Brain microvascular endothelial cell (primary cell): Measurements from ENCODE around the gene TMEM38A.

Experiments
- DNase-seq: peaks from one replicate; pipeline ENCODE4 v3.0.0-alpha.2; 2020
- H3K27ac ChIP-seq: fragments of 250-450 bp; sonication (Bioruptor Pico); 2 replicates; pipeline ENCODE4 v1.5.1; 2020; ENCODE audit warnings: mild to moderate bottlenecking, moderate library complexity
- H3K27me3 ChIP-seq: fragments of 250-450 bp; sonication (Bioruptor Pico); replicated peaks from 2 replicates; pipeline ENCODE4 v1.5.1; 2020; ENCODE audit warnings: mild to moderate bottlenecking
- H3K36me3 ChIP-seq: fragments of 250-450 bp; sonication (Bioruptor Pico); replicated peaks from 2 replicates; pipeline ENCODE4 v1.5.1; 2020; ENCODE audit warnings: mild to moderate bottlenecking
- H3K4me3 ChIP-seq: 2 replicates; pipeline ENCODE4 v1.5.1; 2011; ENCODE audit warnings: low read depth, mild to moderate bottlenecking, control low read depth, low read length, moderate library complexity
- in situ Hi-C: cut with HindIII; loops from 2 replicates; pipeline ENCODE4 v1.10.0; 2017; ENCODE audit warnings: low sequenced_read_pairs, low pct_ligation_motif_present
- TF ChIP-seq, protein P1 (sequence below): IDR thresholded peaks from 2 replicates; pipeline ENCODE4 v1.5.1; 2011; ENCODE audit warnings: low read depth, mild to moderate bottlenecking, moderate library complexity, low read length, control low read depth, inconsistent platforms; ENCODE audit errors: missing control alignments

TMEM38A gene

DNA sequence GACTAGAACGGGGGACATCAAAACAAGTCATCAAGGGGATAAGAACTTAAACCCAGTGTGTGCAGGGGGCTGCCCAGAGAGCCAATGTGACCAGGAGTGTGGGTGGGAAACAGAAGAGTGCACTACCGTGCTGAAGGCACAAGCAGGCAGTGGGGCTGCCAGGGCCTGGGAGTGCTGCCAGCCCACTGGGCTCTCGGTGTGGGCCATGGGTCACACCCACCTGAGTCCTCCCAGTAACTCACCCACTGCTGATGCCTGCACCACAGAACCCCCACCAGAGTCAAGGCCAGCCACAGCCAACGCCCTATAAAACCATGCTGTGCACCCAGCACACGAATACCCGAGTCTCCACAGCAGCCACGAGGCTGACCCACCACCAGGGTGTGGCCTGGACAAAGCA, 41.5 kb upstream of the TMEM38A start:
- TF ChIP-seq, protein P1, sequence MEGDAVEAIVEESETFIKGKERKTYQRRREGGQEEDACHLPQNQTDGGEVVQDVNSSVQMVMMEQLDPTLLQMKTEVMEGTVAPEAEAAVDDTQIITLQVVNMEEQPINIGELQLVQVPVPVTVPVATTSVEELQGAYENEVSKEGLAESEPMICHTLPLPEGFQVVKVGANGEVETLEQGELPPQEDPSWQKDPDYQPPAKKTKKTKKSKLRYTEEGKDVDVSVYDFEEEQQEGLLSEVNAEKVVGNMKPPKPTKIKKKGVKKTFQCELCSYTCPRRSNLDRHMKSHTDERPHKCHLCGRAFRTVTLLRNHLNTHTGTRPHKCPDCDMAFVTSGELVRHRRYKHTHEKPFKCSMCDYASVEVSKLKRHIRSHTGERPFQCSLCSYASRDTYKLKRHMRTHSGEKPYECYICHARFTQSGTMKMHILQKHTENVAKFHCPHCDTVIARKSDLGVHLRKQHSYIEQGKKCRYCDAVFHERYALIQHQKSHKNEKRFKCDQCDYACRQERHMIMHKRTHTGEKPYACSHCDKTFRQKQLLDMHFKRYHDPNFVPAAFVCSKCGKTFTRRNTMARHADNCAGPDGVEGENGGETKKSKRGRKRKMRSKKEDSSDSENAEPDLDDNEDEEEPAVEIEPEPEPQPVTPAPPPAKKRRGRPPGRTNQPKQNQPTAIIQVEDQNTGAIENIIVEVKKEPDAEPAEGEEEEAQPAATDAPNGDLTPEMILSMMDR, result no peak
- H3K27me3 ChIP-seq, result no peaks in the 10 kb centered on the region
- H3K4me3 ChIP-seq, result no peak overlapping the region
- H3K27ac ChIP-seq, result no peak overlapping the region
- no peak for DNase-seq
- in situ Hi-C loops, result no loop called here
- H3K36me3 ChIP-seq, result peaks cover 3% of the 10 kb centered on the region

DNA sequence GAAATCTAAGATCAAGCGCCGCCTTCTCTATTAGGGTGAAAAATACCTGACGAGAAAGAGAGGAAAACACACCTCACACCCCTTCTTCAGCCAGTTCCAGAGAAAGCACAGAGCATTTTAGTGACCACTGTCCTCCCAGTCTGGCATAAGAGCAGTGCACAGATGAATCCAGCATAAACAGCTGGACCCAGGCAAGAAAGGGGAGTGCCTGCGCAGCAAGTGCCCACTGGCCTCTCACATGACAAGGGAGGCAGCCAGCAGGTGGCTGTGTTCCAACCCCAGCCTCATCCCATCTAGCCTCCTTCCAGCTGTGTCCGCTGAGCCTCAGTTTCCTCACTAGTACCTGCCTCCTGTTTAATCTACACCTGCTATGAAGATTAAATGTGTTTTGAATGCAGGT, 40.9 kb upstream of the TMEM38A start:
- TF ChIP-seq, protein P1, result no peak
- in situ Hi-C loops, result no loop called here
- no peak overlapping the region for H3K27ac ChIP-seq
- no peak for DNase-seq
- H3K4me3 ChIP-seq, result no peak overlapping the region
- H3K27me3 ChIP-seq, result no peaks in the 10 kb centered on the region
- peaks cover 3% of the 10 kb centered on the region for H3K36me3 ChIP-seq

DNA sequence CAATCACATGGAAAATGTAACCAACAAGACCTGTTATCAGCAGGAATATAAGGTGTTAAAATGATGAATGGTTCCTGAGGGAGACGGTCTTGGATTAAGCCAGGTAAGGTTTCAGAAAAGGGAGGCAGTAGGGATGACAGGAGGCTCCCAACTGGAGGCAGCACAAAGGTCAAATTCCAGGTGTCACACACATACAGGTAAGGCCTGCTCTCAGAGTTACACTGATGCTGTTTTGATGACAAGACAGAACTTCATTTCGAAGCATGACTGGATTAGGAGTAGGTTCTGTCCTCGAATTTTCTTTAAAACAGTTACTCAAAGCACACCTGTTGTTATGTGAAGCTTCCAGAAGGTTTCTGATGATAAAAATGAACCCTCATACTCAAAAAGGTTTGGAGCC, 40.4 kb upstream of the TMEM38A start:
- H3K36me3 ChIP-seq, result peaks cover 3% of the 10 kb centered on the region
- no peak for DNase-seq
- no peak overlapping the region for H3K27ac ChIP-seq
- no peak overlapping the region for H3K4me3 ChIP-seq
- TF ChIP-seq, protein P1, result no peak
- H3K27me3 ChIP-seq, result no peaks in the 10 kb centered on the region
- in situ Hi-C loops, result no loop called here

DNA sequence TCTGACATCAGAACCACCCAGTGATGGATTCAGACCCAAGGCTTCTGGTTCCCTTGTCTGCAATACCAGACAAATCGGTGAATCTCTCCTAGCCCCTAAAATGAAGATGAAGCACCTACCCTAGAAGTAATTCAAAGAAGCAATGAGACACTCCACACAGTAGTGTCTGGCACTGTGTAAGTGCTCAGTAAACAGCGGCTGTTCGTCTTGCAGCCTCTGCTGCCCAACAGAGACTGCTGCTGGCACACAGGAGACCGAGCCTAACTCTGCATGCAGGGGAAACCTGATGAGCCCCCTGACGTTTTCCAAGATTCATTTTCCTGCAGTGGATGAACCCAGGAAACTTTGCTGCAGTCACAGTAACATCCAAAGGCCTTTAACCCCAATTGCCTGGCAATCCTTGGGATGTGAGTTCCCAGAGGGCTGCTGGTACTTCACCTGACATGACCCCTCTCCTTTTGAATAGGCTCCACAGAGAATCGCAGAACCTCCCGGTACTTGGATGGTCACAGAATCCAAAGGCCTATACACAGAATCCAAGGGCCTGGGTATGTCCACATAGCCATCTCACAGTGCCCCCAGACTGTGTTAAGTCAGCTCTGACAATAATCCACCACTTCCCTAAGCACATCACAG, 39.7 kb upstream of the TMEM38A start:
- Histone ChIP-seq H3K27ac (no peak overlapping the region), H3K4me3 (no peak overlapping the region), H3K36me3 (peaks cover 3% of the 10 kb centered on the region), H3K27me3 (no peaks in the 10 kb centered on the region)
- in situ Hi-C loops, result no loop called here
- TF ChIP-seq, protein P1, result no peak
- no peak for DNase-seq

DNA sequence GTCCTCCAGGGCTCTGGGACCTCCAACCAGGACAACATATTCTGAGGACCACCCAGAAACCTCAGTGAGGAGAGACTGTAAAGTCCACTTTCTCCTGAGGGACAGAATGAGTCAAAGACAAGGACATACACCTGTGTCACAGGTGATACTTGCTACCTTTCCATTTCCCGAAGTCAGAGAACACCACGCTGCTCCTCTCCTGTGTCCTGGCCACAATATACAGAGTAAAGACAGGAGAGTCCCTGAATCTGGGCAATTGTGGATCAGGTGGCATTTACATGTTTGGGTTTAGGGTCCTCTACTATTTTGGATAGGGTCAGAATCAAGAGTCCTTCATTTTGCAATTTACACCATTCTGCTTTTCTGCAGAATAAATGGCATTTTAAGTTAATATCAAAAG, 37.9 kb upstream of the TMEM38A start:
- in situ Hi-C loops, result no loop called here
- Histone ChIP-seq H3K4me3 (no peak overlapping the region), H3K27ac (no peak overlapping the region), H3K36me3 (peaks cover 3% of the 10 kb centered on the region), H3K27me3 (no peaks in the 10 kb centered on the region)
- no peak for DNase-seq
- TF ChIP-seq, protein P1, result no peak

DNA sequence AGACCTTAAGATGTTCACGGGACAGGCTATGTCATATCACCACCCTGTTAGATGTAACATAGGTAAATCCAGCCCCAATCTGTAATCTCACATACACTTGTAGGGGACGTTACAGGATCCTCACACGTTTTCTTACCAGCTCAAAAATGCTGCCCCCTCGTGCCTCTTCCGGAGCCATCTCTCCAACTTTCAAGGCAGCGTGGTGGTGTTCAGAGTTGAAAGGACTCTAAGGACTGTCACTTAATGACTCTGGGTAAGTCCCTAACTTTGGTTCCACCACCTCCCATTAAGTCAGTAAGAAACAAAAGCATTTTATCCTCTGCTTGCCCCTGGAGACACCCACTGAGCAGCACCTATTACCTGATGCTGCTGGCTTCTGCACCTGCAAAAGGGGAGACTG, 37.4 kb upstream of the TMEM38A start:
- TF ChIP-seq, protein P1, result no peak
- H3K27ac ChIP-seq, result no peak overlapping the region
- peaks cover 3% of the 10 kb centered on the region for H3K36me3 ChIP-seq
- DNase-seq, result no peak
- H3K4me3 ChIP-seq, result no peak overlapping the region
- in situ Hi-C loops, result no loop called here
- no peaks in the 10 kb centered on the region for H3K27me3 ChIP-seq
